IMR-90 (cell line): ENCODE measurements around the gene MDFI. TPM values are rescaled to one million over a fixed set of nuclear protein-coding genes. Genes with fewer than 3 reads are reported as not detected.

Experiments used
- ATAC-seq: fragments of 200-7000 bp; cut with Tn5 transposase; 2 replicates; pipeline ENCODE4 v1.9.1; 2020; ENCODE audit warnings: low read depth, mild to moderate bottlenecking, moderate library complexity
- Bru-seq: library from RNA; stranded (reverse); fragments of 400-500 nt; gene quantifications from one replicate; lab custom pipeline; 2021; lab: Mats Ljungman, UMichigan
- BruChase-seq, 2 experiments: library from RNA; stranded (reverse); fragments of 400-500 nt; gene quantifications; one replicate each; lab custom pipeline; 2021; lab: Mats Ljungman, UMichigan
- BruUV-seq: library from RNA; stranded (reverse); fragments of 400-500 nt; replicated peaks from 2 replicates; lab custom pipeline; 2021; lab: Mats Ljungman, UMichigan
- CTCF ChIA-PET: fragments of 300-600 bp; formaldehyde crosslinking; extraction: SDS; loops from one replicate; lab custom pipeline; 2021; ENCODE audit warnings: antibody characterized with exemption; lab: Yijun Ruan, JAX
- POLR2A ChIA-PET: fragments of 300-600 bp; sonication (Branson Sonifier 250); formaldehyde crosslinking; loops from one replicate; lab custom pipeline; 2022; ENCODE audit warnings: antibody characterized with exemption; ENCODE audit not compliant: unreplicated experiment; lab: Charles Lee
- DNase-seq: peaks from one replicate; pipeline ENCODE4 v3.0.0; 2013
- H2AFZ ChIP-seq: replicated peaks from 2 replicates; pipeline ENCODE3; 2013; ENCODE audit warnings: low read length, mild to moderate bottlenecking; ENCODE audit not compliant: poor library complexity
- H2AK5ac ChIP-seq: 2 replicates; pipeline ENCODE4 v1.6.1; 2013; ENCODE audit warnings: low read depth, low read length, inconsistent platforms
- H2AK9ac ChIP-seq: replicated peaks from 2 replicates; pipeline ENCODE3; 2013; ENCODE audit warnings: mild to moderate bottlenecking, low read depth, low read length, moderate library complexity; ENCODE audit not compliant: poor library complexity
- H2BK120ac ChIP-seq: 2 replicates; pipeline ENCODE4 v1.6.1; 2013; ENCODE audit warnings: low read depth, low read length, inconsistent platforms
- H2BK15ac ChIP-seq: 3 replicates; pipeline ENCODE4 v1.6.1; 2013; ENCODE audit warnings: low read depth, low read length, inconsistent platforms
- H2BK20ac ChIP-seq: 2 replicates; pipeline ENCODE4 v1.6.1; 2013; ENCODE audit warnings: low read depth, mild to moderate bottlenecking, inconsistent platforms, low read length, moderate library complexity
- H2BK5ac ChIP-seq: 2 replicates; pipeline ENCODE4 v1.6.1; 2013; ENCODE audit warnings: mild to moderate bottlenecking, low read depth, low read length, inconsistent platforms; ENCODE audit not compliant: poor library complexity, severe bottlenecking
- H3K14ac ChIP-seq: replicated peaks from 2 replicates; pipeline ENCODE4 v1.6.1; 2013; ENCODE audit warnings: low read depth, low read length, inconsistent platforms
- H3K18ac ChIP-seq: 2 replicates; pipeline ENCODE4 v1.6.1; 2013; ENCODE audit warnings: low read depth, low read length, control low read depth
- H3K23ac ChIP-seq: 2 replicates; pipeline ENCODE4 v1.6.1; 2013; ENCODE audit warnings: low read depth, low read length, inconsistent platforms
- H3K27ac ChIP-seq: 2 replicates; pipeline ENCODE4 v1.5.1; 2013; ENCODE audit warnings: mild to moderate bottlenecking, control low read depth, low read length; ENCODE audit not compliant: insufficient read depth
- H3K27me3 ChIP-seq: 2 replicates; pipeline ENCODE4 v1.6.1; 2013; ENCODE audit warnings: low read length; ENCODE audit not compliant: control insufficient read depth, insufficient read depth
- H3K36me3 ChIP-seq: 2 replicates; pipeline ENCODE4 v1.6.1; 2013; ENCODE audit warnings: low read length, mixed read lengths; ENCODE audit not compliant: control insufficient read depth, insufficient read depth
- H3K4ac ChIP-seq: 2 replicates; pipeline ENCODE4 v1.6.1; 2013; ENCODE audit warnings: low read depth, low read length, inconsistent platforms
- H3K4me1 ChIP-seq: 2 replicates; pipeline ENCODE4 v1.6.1; 2013; ENCODE audit warnings: low read length, mixed read lengths; ENCODE audit not compliant: control insufficient read depth, insufficient read depth
- H3K4me2 ChIP-seq: 2 replicates; pipeline ENCODE4 v1.6.1; 2013; ENCODE audit warnings: low read depth, mild to moderate bottlenecking, control low read depth, low read length, moderate library complexity
- H3K4me3 ChIP-seq: 2 replicates; pipeline ENCODE4 v1.5.1; 2013; ENCODE audit warnings: low read depth, mild to moderate bottlenecking, control low read depth, low read length, moderate library complexity; ENCODE audit not compliant: insufficient read depth
- H3K56ac ChIP-seq: 2 replicates; pipeline ENCODE4 v1.6.1; 2013; ENCODE audit warnings: low read length, inconsistent platforms; ENCODE audit not compliant: insufficient read depth; ENCODE audit errors: extremely low read depth
- H3K79me1 ChIP-seq, 2 experiments: 2 replicates each; pipeline ENCODE4 v1.6.1; 2013; ENCODE audit warnings: low read length in 2 of 2, inconsistent platforms in 1 of 2, low read depth in 1 of 2
- H3K9ac ChIP-seq: 2 replicates; pipeline ENCODE4 v1.6.1; 2013; ENCODE audit warnings: low read depth, low read length, control low read depth
- H3K9me1 ChIP-seq: 2 replicates; pipeline ENCODE4 v1.6.1; 2013; ENCODE audit warnings: low read length, inconsistent platforms; ENCODE audit not compliant: insufficient read depth
- H3K9me3 ChIP-seq: 2 replicates; pipeline ENCODE4 v1.6.1; 2013; ENCODE audit warnings: low read length; ENCODE audit not compliant: control insufficient read depth, insufficient read depth
- H4K20me1 ChIP-seq: 2 replicates; pipeline ENCODE4 v1.6.1; 2013; ENCODE audit warnings: low read length, inconsistent platforms; ENCODE audit not compliant: insufficient read depth
- H4K5ac ChIP-seq: 2 replicates; pipeline ENCODE4 v1.6.1; 2013; ENCODE audit warnings: mild to moderate bottlenecking, low read depth, low read length, control low read depth
- H4K8ac ChIP-seq, 2 experiments: 2 replicates each; pipeline ENCODE4 v1.6.1; 2013; ENCODE audit warnings: low read depth in 2 of 2, low read length in 2 of 2, control low read depth in 1 of 2, inconsistent platforms in 1 of 2
- H4K91ac ChIP-seq: 2 replicates; pipeline ENCODE4 v1.6.1; 2013; ENCODE audit warnings: low read depth, low read length, inconsistent platforms; ENCODE audit not compliant: insufficient read depth
- BHLHE40 ChIP-seq: fragments of 150-350 bp; IDR thresholded peaks from 2 replicates; pipeline ENCODE4 v1.6.1; 2016; ENCODE audit warnings: mild to moderate bottlenecking, low read depth, low read length
- CHD1 ChIP-seq: IDR thresholded peaks from 2 replicates; pipeline ENCODE4 v1.6.1; 2012; ENCODE audit warnings: low read depth, low read length, improper control_type of control experiment
- FOS ChIP-seq: fragments of 150-350 bp; IDR thresholded peaks from 2 replicates; pipeline ENCODE4 v1.6.1; 2016; ENCODE audit warnings: low read depth, low read length
- MAZ ChIP-seq: IDR thresholded peaks from 2 replicates; pipeline ENCODE4 v1.6.1; 2012; ENCODE audit warnings: low read depth, mild to moderate bottlenecking, low read length, improper control_type of control experiment, moderate library complexity, borderline replicate concordance
- MXI1 ChIP-seq: IDR thresholded peaks from 2 replicates; pipeline ENCODE4 v1.6.1; 2012; ENCODE audit warnings: low read depth, mild to moderate bottlenecking, low read length, moderate library complexity, borderline replicate concordance
- POLR2A ChIP-seq: IDR thresholded peaks from 2 replicates; pipeline ENCODE4 v1.6.1; 2012; ENCODE audit warnings: mild to moderate bottlenecking, low read depth, low read length
- RAD21 ChIP-seq: IDR thresholded peaks from 2 replicates; pipeline ENCODE4 v1.6.1; 2012; ENCODE audit warnings: low read length, improper control_type of control experiment
- RFX5 ChIP-seq: IDR thresholded peaks from 2 replicates; pipeline ENCODE4 v1.8.0; 2012; ENCODE audit warnings: low read depth, mild to moderate bottlenecking, low read length, moderate library complexity
- WGBS, 2 experiments: methylation state at CpG; one replicate each; pipeline versions ENCODE4 v1.1.5 to v1.1.7; 2013; ENCODE audit warnings: missing lambda C conversion rate in 2 of 2; ENCODE audit not compliant: insufficient read length in 1 of 2; ENCODE audit errors: extremely low coverage in 2 of 2; 5-methylcytosine and 5-hydroxymethylcytosine counted together
- dilution Hi-C: fragments of 300-500 bp; cut with HindIII; formaldehyde crosslinking; loops from one replicate; pipeline ENCODE4 v1.14.3; 2018; ENCODE audit warnings: low sequenced_read_pairs; ENCODE audit not compliant: unreplicated experiment
- in situ Hi-C: fragments of 300-500 bp; cut with MboI; formaldehyde crosslinking; loops from 3 replicates; pipeline ENCODE4 v1.14.3; 2019; ENCODE audit warnings: low sequenced_read_pairs, inconsistent platforms, mixed read lengths
- intact Hi-C: fragments of 100-400 bp; cut with micrococcal nuclease; formaldehyde crosslinking; loops from 2 replicates; pipeline ENCODE4 v1.10.0; 2022
- long read RNA-seq: library from polyadenylated mRNA; unstranded; transcript quantifications from one replicate; pipeline ENCODE4 v2.0.0, GENCODE V29; 2021; ENCODE audit not compliant: unreplicated experiment
- polyA plus RNA-seq, 3 experiments: library from polyadenylated mRNA; depleted of rRNA; stranded (reverse); fragments of >200 nt; gene quantifications; 2 replicates each; pipeline ENCODE4 v1.2.3, GENCODE V29; 2012; ENCODE audit warnings: low replicate concordance in 1 of 3
- total RNA-seq: library from RNA; depleted of rRNA; stranded (reverse); fragments of >200 nt; gene quantifications from 2 replicates; pipeline ENCODE4 v1.2.3, GENCODE V29; 2012; rRNA removed
- TF ChIP-seq, protein P1 (sequence below): fragments of 150-350 bp; IDR thresholded peaks from 2 replicates; pipeline ENCODE4 v1.6.1; 2017; ENCODE audit warnings: mild to moderate bottlenecking, antibody characterized with exemption, low read length, low read depth
- TF ChIP-seq, protein P2 (sequence below): fragments of 150-350 bp; IDR thresholded peaks from 2 replicates; pipeline ENCODE4 v1.6.1; 2016; ENCODE audit warnings: low read depth, mild to moderate bottlenecking, low read length, moderate library complexity, borderline replicate concordance
- TF ChIP-seq, protein P3 (sequence below): conservative IDR thresholded peaks from 2 replicates; pipeline ENCODE4 v1.5.1; 2012; ENCODE audit warnings: mild to moderate bottlenecking, low read depth, low read length, improper control_type of control experiment

The MDFI gene, protein sequence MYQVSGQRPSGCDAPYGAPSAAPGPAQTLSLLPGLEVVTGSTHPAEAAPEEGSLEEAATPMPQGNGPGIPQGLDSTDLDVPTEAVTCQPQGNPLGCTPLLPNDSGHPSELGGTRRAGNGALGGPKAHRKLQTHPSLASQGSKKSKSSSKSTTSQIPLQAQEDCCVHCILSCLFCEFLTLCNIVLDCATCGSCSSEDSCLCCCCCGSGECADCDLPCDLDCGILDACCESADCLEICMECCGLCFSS
- 0.18 and 0.28 TPM in 2 replicates for total RNA-seq
- 0.29 and 0.36 TPM in 2 replicates for polyA plus RNA-seq (2012; rRNA removed)
- polyA plus RNA-seq (2012; cell fraction: cytosol; rRNA removed) = 0.21 and 0.36 TPM in 2 replicates
- 0.08 and 0.32 TPM in 2 replicates for polyA plus RNA-seq (2012; cell fraction: nucleus; rRNA removed; ENCODE audit: low replicate concordance)
- Bru-seq, nascent RNA = percentile 9 among the genes with signal in this experiment
- BruChase-seq, experiment 1, labeled RNA remaining after a 6-hour chase = percentile 12 among the genes with signal in this experiment
- percentile 9 among the genes with signal in this experiment for BruChase-seq, experiment 2, labeled RNA remaining after a 2-hour chase
- long read RNA-seq = 0 reads

DNA sequence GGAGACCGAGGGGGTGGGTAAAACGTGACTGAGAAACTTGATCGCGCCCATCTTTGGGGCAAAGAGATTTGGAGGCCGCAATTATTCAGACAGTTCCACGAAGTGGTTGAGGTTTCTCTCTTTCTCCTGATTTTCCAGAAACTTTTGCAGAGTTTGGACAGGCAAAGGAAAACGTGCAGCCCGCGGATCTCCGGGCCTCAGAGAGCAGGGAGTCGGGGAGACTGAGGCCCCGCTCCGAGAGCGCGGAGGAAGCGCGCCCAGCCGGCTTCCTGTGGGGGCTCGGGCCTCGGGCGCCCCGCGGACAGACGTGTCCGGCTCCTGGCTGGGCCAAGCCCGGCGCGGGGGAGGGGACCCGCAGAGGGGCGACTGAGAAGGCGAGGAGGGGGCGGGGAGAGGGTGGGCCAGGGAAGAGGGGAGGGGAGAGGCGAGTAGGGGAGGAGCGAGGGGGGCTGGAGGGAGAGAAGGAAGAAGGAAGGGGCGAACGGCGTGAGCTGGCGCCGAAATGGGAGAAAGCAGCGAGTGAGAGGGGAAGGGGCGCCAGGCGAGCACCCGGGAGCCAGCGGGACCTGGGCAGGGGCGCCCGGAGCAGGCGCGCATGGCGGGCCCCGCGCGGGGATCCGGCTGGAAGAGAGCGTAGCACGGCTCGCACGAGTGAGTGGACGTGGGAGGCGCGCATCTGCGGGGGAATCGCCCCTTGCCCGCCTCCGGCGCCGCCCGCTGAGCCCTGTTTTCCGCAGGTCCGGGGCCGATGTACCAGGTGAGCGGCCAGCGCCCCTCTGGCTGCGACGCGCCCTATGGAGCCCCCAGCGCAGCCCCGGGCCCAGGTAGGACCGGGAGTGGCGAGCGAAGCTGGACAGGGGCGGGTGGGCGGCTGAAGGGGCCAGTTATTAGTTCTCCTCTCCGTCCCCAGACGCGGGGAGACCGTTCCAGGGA is at the start of gene MDFI:
TSS of gene MDFI (plus strand) at position 467 of the 933 bp plus-strand sequence. CDS start at position 749, 282 bp downstream.
- Histone ChIP-seq H3K4me1 (no peaks in the 10 kb centered on the region), H3K4me3 (no peak within 1 kb of the TSS; the same call in 1 of the 2 replicates), H4K20me1 (no peaks in the 10 kb centered on the region; the same call in 1 of the 2 replicates), H3K4ac (no peak within 1 kb of the TSS), H3K23ac (no peak within 1 kb of the TSS), H4K91ac (no peak within 1 kb of the TSS), H2BK15ac (no peak within 1 kb of the TSS), H3K27ac (no peak within 1 kb of the TSS), H3K9me3 (no peaks in the 10 kb centered on the region; the same call in 1 of the 2 replicates), H2BK120ac (no peak within 1 kb of the TSS), H3K27me3 (peaks cover 95% of the 10 kb centered on the region), H4K8ac (no peak within 1 kb of the TSS), H2BK20ac (no peak within 1 kb of the TSS), H2AK9ac (no peak within 1 kb of the TSS), H3K18ac (no peak within 1 kb of the TSS), H3K4me2 (peak within 1 kb of the TSS; percentile 22; the same call in 1 of the 2 replicates), H3K9me1 (no peaks in the 10 kb centered on the region), H2BK5ac (no peak within 1 kb of the TSS), H3K14ac (no peak within 1 kb of the TSS), H3K56ac (no peak within 1 kb of the TSS), H3K79me1 (no peaks in the 10 kb centered on the region), H2AK5ac (no peak within 1 kb of the TSS), H4K5ac (no peak within 1 kb of the TSS), H3K9ac (no peak within 1 kb of the TSS), H2AFZ (peak within 1 kb of the TSS; percentile 37), H3K36me3 (no peaks in the 10 kb centered on the region)
- POLR2A ChIA-PET = no interaction called here
- DNase-seq (no peak), ATAC-seq (no peak)
- dilution Hi-C loops (no loop called here), in situ Hi-C loops (no loop called here), intact Hi-C loops (no loop called here)
- CTCF ChIA-PET = no interaction called here
- BruUV-seq = no TSS peak
- 4% methylated on average over 32 of the region's 86 CpGs; no CpG with 5 or more reads in 1 of the 2 experiments for WGBS, 2 experiments
- TF ChIP-seq BHLHE40 = no peak
- no peak for TF ChIP-seq MXI1
- TF ChIP-seq MAZ = no peak
- no peak for TF ChIP-seq POLR2A
- no peak for TF ChIP-seq RFX5
- TF ChIP-seq, protein P1, sequence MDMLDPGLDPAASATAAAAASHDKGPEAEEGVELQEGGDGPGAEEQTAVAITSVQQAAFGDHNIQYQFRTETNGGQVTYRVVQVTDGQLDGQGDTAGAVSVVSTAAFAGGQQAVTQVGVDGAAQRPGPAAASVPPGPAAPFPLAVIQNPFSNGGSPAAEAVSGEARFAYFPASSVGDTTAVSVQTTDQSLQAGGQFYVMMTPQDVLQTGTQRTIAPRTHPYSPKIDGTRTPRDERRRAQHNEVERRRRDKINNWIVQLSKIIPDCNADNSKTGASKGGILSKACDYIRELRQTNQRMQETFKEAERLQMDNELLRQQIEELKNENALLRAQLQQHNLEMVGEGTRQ = no peak
- no peak for TF ChIP-seq FOS
- no peak for TF ChIP-seq CHD1
- TF ChIP-seq, protein P2, sequence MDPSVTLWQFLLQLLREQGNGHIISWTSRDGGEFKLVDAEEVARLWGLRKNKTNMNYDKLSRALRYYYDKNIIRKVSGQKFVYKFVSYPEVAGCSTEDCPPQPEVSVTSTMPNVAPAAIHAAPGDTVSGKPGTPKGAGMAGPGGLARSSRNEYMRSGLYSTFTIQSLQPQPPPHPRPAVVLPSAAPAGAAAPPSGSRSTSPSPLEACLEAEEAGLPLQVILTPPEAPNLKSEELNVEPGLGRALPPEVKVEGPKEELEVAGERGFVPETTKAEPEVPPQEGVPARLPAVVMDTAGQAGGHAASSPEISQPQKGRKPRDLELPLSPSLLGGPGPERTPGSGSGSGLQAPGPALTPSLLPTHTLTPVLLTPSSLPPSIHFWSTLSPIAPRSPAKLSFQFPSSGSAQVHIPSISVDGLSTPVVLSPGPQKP = no peak
- TF ChIP-seq, protein P3, sequence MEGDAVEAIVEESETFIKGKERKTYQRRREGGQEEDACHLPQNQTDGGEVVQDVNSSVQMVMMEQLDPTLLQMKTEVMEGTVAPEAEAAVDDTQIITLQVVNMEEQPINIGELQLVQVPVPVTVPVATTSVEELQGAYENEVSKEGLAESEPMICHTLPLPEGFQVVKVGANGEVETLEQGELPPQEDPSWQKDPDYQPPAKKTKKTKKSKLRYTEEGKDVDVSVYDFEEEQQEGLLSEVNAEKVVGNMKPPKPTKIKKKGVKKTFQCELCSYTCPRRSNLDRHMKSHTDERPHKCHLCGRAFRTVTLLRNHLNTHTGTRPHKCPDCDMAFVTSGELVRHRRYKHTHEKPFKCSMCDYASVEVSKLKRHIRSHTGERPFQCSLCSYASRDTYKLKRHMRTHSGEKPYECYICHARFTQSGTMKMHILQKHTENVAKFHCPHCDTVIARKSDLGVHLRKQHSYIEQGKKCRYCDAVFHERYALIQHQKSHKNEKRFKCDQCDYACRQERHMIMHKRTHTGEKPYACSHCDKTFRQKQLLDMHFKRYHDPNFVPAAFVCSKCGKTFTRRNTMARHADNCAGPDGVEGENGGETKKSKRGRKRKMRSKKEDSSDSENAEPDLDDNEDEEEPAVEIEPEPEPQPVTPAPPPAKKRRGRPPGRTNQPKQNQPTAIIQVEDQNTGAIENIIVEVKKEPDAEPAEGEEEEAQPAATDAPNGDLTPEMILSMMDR = no peak
- no peak for TF ChIP-seq RAD21
